Neural progenitor cell (in vitro differentiated cells): ENCODE measurements around the gene SP1.

ENCODE experiments used
- EZH2 ChIP-seq: fragments of 200-600 bp; sonication (generic); IDR thresholded peaks from 2 replicates; pipeline ENCODE4 v1.6.1; 2017; ENCODE audit warnings: antibody characterized with exemption, mild to moderate bottlenecking, moderate library complexity
- TF ChIP-seq, protein P1 (sequence below): fragments of 200-600 bp; sonication (generic); IDR thresholded peaks from 2 replicates; pipeline ENCODE4 v1.5.1; 2017; ENCODE audit warnings: antibody characterized with exemption, mild to moderate bottlenecking

- TF ChIP-seq EZH2: no peak
- TF ChIP-seq, protein P1, sequence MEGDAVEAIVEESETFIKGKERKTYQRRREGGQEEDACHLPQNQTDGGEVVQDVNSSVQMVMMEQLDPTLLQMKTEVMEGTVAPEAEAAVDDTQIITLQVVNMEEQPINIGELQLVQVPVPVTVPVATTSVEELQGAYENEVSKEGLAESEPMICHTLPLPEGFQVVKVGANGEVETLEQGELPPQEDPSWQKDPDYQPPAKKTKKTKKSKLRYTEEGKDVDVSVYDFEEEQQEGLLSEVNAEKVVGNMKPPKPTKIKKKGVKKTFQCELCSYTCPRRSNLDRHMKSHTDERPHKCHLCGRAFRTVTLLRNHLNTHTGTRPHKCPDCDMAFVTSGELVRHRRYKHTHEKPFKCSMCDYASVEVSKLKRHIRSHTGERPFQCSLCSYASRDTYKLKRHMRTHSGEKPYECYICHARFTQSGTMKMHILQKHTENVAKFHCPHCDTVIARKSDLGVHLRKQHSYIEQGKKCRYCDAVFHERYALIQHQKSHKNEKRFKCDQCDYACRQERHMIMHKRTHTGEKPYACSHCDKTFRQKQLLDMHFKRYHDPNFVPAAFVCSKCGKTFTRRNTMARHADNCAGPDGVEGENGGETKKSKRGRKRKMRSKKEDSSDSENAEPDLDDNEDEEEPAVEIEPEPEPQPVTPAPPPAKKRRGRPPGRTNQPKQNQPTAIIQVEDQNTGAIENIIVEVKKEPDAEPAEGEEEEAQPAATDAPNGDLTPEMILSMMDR: no peak
Measured at GRCh38 chr12:53343969-53344368, 36.0 kb upstream of the SP1 start.
